ENCODE results near the gene OSCP1.
"Not testable (repeated sequence)": the region's sequence is repeated elsewhere in the genome, so short reads cannot be mapped to it uniquely, and the experiment has no call there.

The OSCP1 gene

GRCh38 chr1:36450270-36450918 lies at the start of gene OSCP1:
OSCP1 (minus strand) TSS chr1:36450451; CDS start chr1:36450369, 82 bp downstream.
- DNase-seq = peak; percentile 92

GRCh38 chr1:36497207-36497606 lies 47.0 kb upstream of the OSCP1 start:
- DNase-seq = peak; percentile 31

- DNase-seq = no peak
Observed at GRCh38 chr1:36494971-36495370, 44.7 kb upstream of the OSCP1 start.

- DNase-seq = no peak
Observed at GRCh38 chr1:36493524-36493923, 43.3 kb upstream of the OSCP1 start.

GRCh38 chr1:36492491-36492890 lies 42.2 kb upstream of the OSCP1 start:
- DNase-seq = no peak

- DNase-seq = not testable (repeated sequence)
Observed at GRCh38 chr1:36489258-36490051, 39.2 kb upstream of the OSCP1 start.

- DNase-seq = no peak
Observed at GRCh38 chr1:36487906-36488305, 37.7 kb upstream of the OSCP1 start.

- not testable (repeated sequence) for DNase-seq
Observed at GRCh38 chr1:36487336-36487725, 37.1 kb upstream of the OSCP1 start.

GRCh38 chr1:36486439-36487335 lies 36.4 kb upstream of the OSCP1 start:
- peak; percentile 56 for DNase-seq

GRCh38 chr1:36486093-36486438 lies 35.8 kb upstream of the OSCP1 start:
- DNase-seq = no peak

GRCh38 chr1:36484099-36484498 lies 33.8 kb upstream of the OSCP1 start:
- no peak for DNase-seq

- DNase-seq = no peak
Observed at GRCh38 chr1:36482724-36483388, 32.6 kb upstream of the OSCP1 start, which contains the start of gene CSF3R. CSF3R (minus strand) TSS chr1:36482913; CDS start chr1:36479496, 3,417 bp downstream.

- DNase-seq = no peak
Observed at GRCh38 chr1:36481771-36482723, 31.8 kb upstream of the OSCP1 start.

- DNase-seq = no peak
Observed at GRCh38 chr1:36481091-36481490, 30.8 kb upstream of the OSCP1 start.

GRCh38 chr1:36480161-36480560 lies 29.9 kb upstream of the OSCP1 start:
- no peak for DNase-seq

- DNase-seq = no peak
Observed at GRCh38 chr1:36479505-36480051, 29.3 kb upstream of the OSCP1 start.

- not testable (repeated sequence) for DNase-seq
Observed at GRCh38 chr1:36477615-36478014, 27.4 kb upstream of the OSCP1 start.

GRCh38 chr1:36476945-36477344 lies 26.7 kb upstream of the OSCP1 start:
- no peak for DNase-seq

GRCh38 chr1:36475910-36476604 lies 25.8 kb upstream of the OSCP1 start:
- DNase-seq = no peak

GRCh38 chr1:36475341-36475740 lies 25.1 kb upstream of the OSCP1 start:
- no peak for DNase-seq

GRCh38 chr1:36472656-36473055 lies 22.4 kb upstream of the OSCP1 start:
- DNase-seq = no peak
